ENCODE results near the gene PCF11. TPM values are rescaled to one million over a fixed set of nuclear protein-coding genes. Genes with fewer than 3 reads are reported as not detected.

The PCF11 gene
- total RNA-seq, 1 experiment from 2014 or later, result 46.1 TPM

DNA sequence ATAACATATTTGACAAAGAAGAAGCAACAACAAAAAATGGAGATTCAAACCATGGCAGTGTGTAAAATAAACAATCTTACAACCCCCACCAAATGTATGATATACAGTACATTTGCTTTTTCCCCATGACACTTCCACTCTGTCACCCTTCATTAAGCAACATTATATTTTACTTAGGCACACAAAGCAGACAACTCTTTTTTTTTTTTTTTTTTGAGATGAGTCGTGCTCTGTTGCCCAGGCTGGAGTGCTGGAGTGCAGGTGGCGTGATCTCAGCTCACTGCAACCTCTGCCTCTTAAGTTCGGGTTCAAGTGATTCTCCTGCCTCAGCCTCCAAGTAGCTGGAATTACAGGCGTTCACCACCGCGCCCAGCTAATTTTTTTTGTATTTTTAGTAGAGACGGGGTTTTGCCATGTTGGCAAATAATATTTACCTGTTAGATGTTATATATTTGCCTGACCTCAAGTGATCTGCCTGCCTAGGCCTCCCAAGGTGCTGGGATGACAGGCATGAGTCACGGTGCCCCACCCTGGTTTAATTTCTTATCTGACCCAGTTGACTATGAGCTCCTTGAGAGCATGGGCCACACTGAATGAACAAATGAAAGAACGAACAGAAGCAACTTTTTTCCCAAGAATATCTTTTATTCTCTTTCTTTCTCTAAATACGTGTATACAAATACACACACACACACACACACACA, 5.5 kb upstream of the PCF11 start (continued):
- TF ChIP-seq, protein P1, sequence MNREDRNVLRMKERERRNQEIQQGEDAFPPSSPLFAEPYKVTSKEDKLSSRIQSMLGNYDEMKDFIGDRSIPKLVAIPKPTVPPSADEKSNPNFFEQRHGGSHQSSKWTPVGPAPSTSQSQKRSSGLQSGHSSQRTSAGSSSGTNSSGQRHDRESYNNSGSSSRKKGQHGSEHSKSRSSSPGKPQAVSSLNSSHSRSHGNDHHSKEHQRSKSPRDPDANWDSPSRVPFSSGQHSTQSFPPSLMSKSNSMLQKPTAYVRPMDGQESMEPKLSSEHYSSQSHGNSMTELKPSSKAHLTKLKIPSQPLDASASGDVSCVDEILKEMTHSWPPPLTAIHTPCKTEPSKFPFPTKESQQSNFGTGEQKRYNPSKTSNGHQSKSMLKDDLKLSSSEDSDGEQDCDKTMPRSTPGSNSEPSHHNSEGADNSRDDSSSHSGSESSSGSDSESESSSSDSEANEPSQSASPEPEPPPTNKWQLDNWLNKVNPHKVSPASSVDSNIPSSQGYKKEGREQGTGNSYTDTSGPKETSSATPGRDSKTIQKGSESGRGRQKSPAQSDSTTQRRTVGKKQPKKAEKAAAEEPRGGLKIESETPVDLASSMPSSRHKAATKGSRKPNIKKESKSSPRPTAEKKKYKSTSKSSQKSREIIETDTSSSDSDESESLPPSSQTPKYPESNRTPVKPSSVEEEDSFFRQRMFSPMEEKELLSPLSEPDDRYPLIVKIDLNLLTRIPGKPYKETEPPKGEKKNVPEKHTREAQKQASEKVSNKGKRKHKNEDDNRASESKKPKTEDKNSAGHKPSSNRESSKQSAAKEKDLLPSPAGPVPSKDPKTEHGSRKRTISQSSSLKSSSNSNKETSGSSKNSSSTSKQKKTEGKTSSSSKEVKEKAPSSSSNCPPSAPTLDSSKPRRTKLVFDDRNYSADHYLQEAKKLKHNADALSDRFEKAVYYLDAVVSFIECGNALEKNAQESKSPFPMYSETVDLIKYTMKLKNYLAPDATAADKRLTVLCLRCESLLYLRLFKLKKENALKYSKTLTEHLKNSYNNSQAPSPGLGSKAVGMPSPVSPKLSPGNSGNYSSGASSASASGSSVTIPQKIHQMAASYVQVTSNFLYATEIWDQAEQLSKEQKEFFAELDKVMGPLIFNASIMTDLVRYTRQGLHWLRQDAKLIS (CRISPR knock-in tag; IDR thresholded peaks at IDR 0.05; ENCODE audit: borderline replicate concordance), result no peak
- TF ChIP-seq ATF1 (CRISPR knock-in tag; IDR thresholded peaks at IDR 0.05), result no peak

DNA sequence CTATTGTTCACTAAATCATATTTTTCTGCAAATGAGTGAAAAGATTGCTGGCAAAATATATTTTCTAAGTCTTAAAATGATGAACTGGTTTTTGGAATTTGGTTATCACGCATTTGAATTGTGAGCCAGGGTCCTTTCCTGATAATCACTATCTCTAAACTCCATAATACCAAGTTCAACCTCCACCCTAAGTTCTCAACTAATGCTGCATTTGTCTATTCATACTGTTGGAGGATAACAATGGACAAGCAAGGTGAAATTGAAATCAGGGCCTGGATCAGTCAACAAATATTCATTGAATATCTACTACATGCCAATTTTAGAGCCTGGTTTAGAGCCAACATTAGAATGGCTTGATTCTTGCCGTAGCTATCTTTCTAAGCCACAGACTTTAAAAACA, 4.7 kb upstream of the PCF11 start:
- H3K4me1 Mint-ChIP-seq, result no peaks in the 10 kb centered on the region
- ChIA-PET POLR2A (no interaction called here), CTCF (no interaction called here)
- H3K27ac Mint-ChIP-seq, result no peak overlapping the region
- H3K36me3 Mint-ChIP-seq, result peaks cover 2% of the 10 kb centered on the region
- no peak overlapping the region for H3K4me3 Mint-ChIP-seq
- TF ChIP-seq, protein P2, sequence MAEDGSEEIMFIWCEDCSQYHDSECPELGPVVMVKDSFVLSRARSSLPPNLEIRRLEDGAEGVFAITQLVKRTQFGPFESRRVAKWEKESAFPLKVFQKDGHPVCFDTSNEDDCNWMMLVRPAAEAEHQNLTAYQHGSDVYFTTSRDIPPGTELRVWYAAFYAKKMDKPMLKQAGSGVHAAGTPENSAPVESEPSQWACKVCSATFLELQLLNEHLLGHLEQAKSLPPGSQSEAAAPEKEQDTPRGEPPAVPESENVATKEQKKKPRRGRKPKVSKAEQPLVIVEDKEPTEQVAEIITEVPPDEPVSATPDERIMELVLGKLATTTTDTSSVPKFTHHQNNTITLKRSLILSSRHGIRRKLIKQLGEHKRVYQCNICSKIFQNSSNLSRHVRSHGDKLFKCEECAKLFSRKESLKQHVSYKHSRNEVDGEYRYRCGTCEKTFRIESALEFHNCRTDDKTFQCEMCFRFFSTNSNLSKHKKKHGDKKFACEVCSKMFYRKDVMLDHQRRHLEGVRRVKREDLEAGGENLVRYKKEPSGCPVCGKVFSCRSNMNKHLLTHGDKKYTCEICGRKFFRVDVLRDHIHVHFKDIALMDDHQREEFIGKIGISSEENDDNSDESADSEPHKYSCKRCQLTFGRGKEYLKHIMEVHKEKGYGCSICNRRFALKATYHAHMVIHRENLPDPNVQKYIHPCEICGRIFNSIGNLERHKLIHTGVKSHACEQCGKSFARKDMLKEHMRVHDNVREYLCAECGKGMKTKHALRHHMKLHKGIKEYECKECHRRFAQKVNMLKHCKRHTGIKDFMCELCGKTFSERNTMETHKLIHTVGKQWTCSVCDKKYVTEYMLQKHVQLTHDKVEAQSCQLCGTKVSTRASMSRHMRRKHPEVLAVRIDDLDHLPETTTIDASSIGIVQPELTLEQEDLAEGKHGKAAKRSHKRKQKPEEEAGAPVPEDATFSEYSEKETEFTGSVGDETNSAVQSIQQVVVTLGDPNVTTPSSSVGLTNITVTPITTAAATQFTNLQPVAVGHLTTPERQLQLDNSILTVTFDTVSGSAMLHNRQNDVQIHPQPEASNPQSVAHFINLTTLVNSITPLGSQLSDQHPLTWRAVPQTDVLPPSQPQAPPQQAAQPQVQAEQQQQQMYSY (CRISPR knock-in tag; IDR thresholded peaks at IDR 0.05), result no peak
- no peak for TF ChIP-seq CREB1 (CRISPR knock-in tag; IDR thresholded peaks at IDR 0.05)
- no peak for TF ChIP-seq ELF4 (CRISPR knock-in tag; IDR thresholded peaks at IDR 0.05; ENCODE audit: low read depth)
- TF ChIP-seq, protein P3, sequence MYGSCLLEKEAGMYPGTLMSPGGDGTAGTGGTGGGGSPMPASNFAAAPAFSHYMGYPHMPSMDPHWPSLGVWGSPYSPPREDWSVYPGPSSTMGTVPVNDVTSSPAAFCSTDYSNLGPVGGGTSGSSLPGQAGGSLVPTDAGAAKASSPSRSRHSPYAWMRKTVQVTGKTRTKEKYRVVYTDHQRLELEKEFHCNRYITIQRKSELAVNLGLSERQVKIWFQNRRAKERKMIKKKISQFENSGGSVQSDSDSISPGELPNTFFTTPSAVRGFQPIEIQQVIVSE (CRISPR knock-in tag; IDR thresholded peaks at IDR 0.05; ENCODE audit: borderline replicate concordance), result no peak
- no peak for TF ChIP-seq SOX15 (CRISPR knock-in tag; IDR thresholded peaks at IDR 0.05)
- no peak for TF ChIP-seq PRRX2 (CRISPR knock-in tag; IDR thresholded peaks at IDR 0.05)
- TF ChIP-seq ESRRA (CRISPR knock-in tag; IDR thresholded peaks at IDR 0.05; ENCODE audit: borderline replicate concordance), result no peak
- TF ChIP-seq FOXJ3 (CRISPR knock-in tag; IDR thresholded peaks at IDR 0.05; ENCODE audit: borderline replicate concordance), result no peak
- TF ChIP-seq, protein P4, sequence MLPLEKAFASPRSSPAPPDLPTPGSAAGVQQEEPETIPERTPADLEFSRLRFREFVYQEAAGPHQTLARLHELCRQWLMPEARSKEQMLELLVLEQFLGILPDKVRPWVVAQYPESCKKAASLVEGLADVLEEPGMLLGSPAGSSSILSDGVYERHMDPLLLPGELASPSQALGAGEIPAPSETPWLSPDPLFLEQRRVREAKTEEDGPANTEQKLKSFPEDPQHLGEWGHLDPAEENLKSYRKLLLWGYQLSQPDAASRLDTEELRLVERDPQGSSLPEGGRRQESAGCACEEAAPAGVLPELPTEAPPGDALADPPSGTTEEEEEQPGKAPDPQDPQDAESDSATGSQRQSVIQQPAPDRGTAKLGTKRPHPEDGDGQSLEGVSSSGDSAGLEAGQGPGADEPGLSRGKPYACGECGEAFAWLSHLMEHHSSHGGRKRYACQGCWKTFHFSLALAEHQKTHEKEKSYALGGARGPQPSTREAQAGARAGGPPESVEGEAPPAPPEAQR (CRISPR knock-in tag; IDR thresholded peaks at IDR 0.05), result no peak
- TF ChIP-seq ZBTB21 (CRISPR knock-in tag; IDR thresholded peaks at IDR 0.05; ENCODE audit: borderline replicate concordance), result no peak
- TF ChIP-seq, protein P5, sequence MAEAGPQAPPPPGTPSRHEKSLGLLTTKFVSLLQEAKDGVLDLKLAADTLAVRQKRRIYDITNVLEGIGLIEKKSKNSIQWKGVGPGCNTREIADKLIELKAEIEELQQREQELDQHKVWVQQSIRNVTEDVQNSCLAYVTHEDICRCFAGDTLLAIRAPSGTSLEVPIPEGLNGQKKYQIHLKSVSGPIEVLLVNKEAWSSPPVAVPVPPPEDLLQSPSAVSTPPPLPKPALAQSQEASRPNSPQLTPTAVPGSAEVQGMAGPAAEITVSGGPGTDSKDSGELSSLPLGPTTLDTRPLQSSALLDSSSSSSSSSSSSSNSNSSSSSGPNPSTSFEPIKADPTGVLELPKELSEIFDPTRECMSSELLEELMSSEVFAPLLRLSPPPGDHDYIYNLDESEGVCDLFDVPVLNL (CRISPR knock-in tag; IDR thresholded peaks at IDR 0.05; ENCODE audit: borderline replicate concordance, low read depth), result no peak
- TF ChIP-seq, protein P6, sequence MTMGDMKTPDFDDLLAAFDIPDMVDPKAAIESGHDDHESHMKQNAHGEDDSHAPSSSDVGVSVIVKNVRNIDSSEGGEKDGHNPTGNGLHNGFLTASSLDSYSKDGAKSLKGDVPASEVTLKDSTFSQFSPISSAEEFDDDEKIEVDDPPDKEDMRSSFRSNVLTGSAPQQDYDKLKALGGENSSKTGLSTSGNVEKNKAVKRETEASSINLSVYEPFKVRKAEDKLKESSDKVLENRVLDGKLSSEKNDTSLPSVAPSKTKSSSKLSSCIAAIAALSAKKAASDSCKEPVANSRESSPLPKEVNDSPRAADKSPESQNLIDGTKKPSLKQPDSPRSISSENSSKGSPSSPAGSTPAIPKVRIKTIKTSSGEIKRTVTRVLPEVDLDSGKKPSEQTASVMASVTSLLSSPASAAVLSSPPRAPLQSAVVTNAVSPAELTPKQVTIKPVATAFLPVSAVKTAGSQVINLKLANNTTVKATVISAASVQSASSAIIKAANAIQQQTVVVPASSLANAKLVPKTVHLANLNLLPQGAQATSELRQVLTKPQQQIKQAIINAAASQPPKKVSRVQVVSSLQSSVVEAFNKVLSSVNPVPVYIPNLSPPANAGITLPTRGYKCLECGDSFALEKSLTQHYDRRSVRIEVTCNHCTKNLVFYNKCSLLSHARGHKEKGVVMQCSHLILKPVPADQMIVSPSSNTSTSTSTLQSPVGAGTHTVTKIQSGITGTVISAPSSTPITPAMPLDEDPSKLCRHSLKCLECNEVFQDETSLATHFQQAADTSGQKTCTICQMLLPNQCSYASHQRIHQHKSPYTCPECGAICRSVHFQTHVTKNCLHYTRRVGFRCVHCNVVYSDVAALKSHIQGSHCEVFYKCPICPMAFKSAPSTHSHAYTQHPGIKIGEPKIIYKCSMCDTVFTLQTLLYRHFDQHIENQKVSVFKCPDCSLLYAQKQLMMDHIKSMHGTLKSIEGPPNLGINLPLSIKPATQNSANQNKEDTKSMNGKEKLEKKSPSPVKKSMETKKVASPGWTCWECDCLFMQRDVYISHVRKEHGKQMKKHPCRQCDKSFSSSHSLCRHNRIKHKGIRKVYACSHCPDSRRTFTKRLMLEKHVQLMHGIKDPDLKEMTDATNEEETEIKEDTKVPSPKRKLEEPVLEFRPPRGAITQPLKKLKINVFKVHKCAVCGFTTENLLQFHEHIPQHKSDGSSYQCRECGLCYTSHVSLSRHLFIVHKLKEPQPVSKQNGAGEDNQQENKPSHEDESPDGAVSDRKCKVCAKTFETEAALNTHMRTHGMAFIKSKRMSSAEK (CRISPR knock-in tag; IDR thresholded peaks at IDR 0.05; ENCODE audit: borderline replicate concordance), result no peak
- TF ChIP-seq, protein P7, sequence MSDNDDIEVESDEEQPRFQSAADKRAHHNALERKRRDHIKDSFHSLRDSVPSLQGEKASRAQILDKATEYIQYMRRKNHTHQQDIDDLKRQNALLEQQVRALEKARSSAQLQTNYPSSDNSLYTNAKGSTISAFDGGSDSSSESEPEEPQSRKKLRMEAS (CRISPR knock-in tag; IDR thresholded peaks at IDR 0.05), result no peak
- TF ChIP-seq NFATC4 (CRISPR knock-in tag; IDR thresholded peaks at IDR 0.05), result no peak
- TF ChIP-seq NR3C1 (CRISPR knock-in tag; conservative IDR thresholded peaks at IDR 0.05; ENCODE audit: low read depth), result no peak
- TF ChIP-seq ZNF396 (CRISPR knock-in tag; IDR thresholded peaks at IDR 0.05; ENCODE audit: borderline replicate concordance), result no peak
- no peak for TF ChIP-seq NR2C2 (CRISPR knock-in tag; IDR thresholded peaks at IDR 0.05)
- no peak for TF ChIP-seq HMGA2 (CRISPR knock-in tag; IDR thresholded peaks at IDR 0.05)
- no peak for TF ChIP-seq ZNF121 (CRISPR knock-in tag; IDR thresholded peaks at IDR 0.05)
- no peaks in the 10 kb centered on the region for H3K27me3 Mint-ChIP-seq (ENCODE audit: low read depth)
- H3K9me3 Mint-ChIP-seq, result no peaks in the 10 kb centered on the region
- DNase-seq (ENCODE audit: low spot score), result no peak
- ATAC-seq, result no peak
